Fibroblast of lung (primary cell): ENCODE data around the gene GET3. TPM values are rescaled to one million over a fixed set of nuclear protein-coding genes. Genes with fewer than 3 reads are reported as not detected.
A peak's percentile ranks its signal among the peaks of the same experiment; 100 is the strongest.

Source experiments
- DNase-seq, 2 donors: peaks; one replicate each; pipeline versions ENCODE4 v3.0.0 to v3.0.0-alpha.2; 2010; ENCODE audit warnings: low read depth in 2 of 2
- H2AFZ ChIP-seq: 2 replicates; pipeline ENCODE4 v1.5.1; 2012; ENCODE audit warnings: low read length, control low read depth, inconsistent platforms
- H3K27ac ChIP-seq: 2 replicates; pipeline ENCODE4 v1.5.1; 2011; ENCODE audit warnings: low read length, control low read depth; ENCODE audit not compliant: insufficient read depth
- H3K27me3 ChIP-seq: 2 replicates; pipeline ENCODE4 v1.5.1; 2011; ENCODE audit warnings: mild to moderate bottlenecking, low read length; ENCODE audit not compliant: control insufficient read depth, insufficient read depth
- H3K36me3 ChIP-seq: 2 replicates; pipeline ENCODE4 v1.5.1; 2011; ENCODE audit warnings: low read length; ENCODE audit not compliant: control insufficient read depth, insufficient read depth
- H3K4me1 ChIP-seq: 2 replicates; pipeline ENCODE4 v1.5.1; 2011; ENCODE audit warnings: low read length; ENCODE audit not compliant: control insufficient read depth, insufficient read depth; ENCODE audit errors: extremely low read depth
- H3K4me2 ChIP-seq: 2 replicates; pipeline ENCODE4 v1.5.1; 2011; ENCODE audit warnings: low read length, control low read depth; ENCODE audit not compliant: insufficient read depth; ENCODE audit errors: extremely low read depth
- H3K4me3 ChIP-seq, 4 experiments: fragments of 200-600 bp in 1 of 4; sonication (generic) in 1 of 4; replicated peaks in 1 of 4; 2 replicates each; pipeline ENCODE4 v1.5.1; 2011 to 2016; ENCODE audit warnings: low read length in 4 of 4, low read depth in 3 of 4, mild to moderate bottlenecking in 3 of 4, control low read depth in 2 of 4, inconsistent platforms in 1 of 4, mixed read lengths in 1 of 4; ENCODE audit not compliant: insufficient read depth in 1 of 4; ENCODE audit errors: control extremely low read depth in 1 of 4
- H3K79me2 ChIP-seq: 2 replicates; pipeline ENCODE4 v1.5.1; 2012; ENCODE audit warnings: mild to moderate bottlenecking, low read length, inconsistent platforms; ENCODE audit not compliant: control insufficient read depth, insufficient read depth
- H3K9ac ChIP-seq: 2 replicates; pipeline ENCODE4 v1.5.1; 2011; ENCODE audit warnings: mild to moderate bottlenecking, low read length, control low read depth; ENCODE audit not compliant: insufficient read depth
- H3K9me3 ChIP-seq: 2 replicates; pipeline ENCODE4 v1.5.1; 2012; ENCODE audit warnings: low read depth, low read length; ENCODE audit not compliant: control insufficient read depth, insufficient read depth
- H4K20me1 ChIP-seq: 2 replicates; pipeline ENCODE4 v1.5.1; 2011; ENCODE audit warnings: low read length; ENCODE audit not compliant: control insufficient read depth, insufficient read depth; ENCODE audit errors: extremely low read depth
- EZH2 ChIP-seq: IDR thresholded peaks from 2 replicates; pipeline ENCODE4 v1.5.1; 2012; ENCODE audit warnings: low read length, control low read depth, mild to moderate bottlenecking; ENCODE audit errors: missing control alignments
- polyA plus RNA-seq, 2 donors: library from polyadenylated mRNA; depleted of rRNA in 1 of 2; stranded (reverse) in 1 of 2; unstranded in 1 of 2; fragments of >200 nt; gene quantifications; 2 replicates each; pipeline ENCODE4 v1.2.1, GENCODE V29; 2011 to 2012; ENCODE audit warnings: missing spikeins in 1 of 2
- total RNA-seq: library from RNA; depleted of rRNA; stranded (reverse); fragments of >200 nt; gene quantifications from 2 replicates; pipeline ENCODE4 v1.2.1, GENCODE V29; 2014
- TF ChIP-seq, protein P1 (sequence below), 2 donors: IDR thresholded peaks in 1 of 2; conservative IDR thresholded peaks in 1 of 2; 1 replicate in 1 of 2; 2 replicates in 1 of 2; pipeline ENCODE4 v1.5.1; 2011 to 2012; ENCODE audit warnings: low read length in 2 of 2, control low read depth in 1 of 2, inconsistent platforms in 1 of 2, low read depth in 1 of 2, mild to moderate bottlenecking in 1 of 2

Gene GET3
- total and polyA plus RNA-seq, 2 donors (not counting 1 experiment from before 2014, with no cell fraction given), result 94.1 to 123 TPM

DNA sequence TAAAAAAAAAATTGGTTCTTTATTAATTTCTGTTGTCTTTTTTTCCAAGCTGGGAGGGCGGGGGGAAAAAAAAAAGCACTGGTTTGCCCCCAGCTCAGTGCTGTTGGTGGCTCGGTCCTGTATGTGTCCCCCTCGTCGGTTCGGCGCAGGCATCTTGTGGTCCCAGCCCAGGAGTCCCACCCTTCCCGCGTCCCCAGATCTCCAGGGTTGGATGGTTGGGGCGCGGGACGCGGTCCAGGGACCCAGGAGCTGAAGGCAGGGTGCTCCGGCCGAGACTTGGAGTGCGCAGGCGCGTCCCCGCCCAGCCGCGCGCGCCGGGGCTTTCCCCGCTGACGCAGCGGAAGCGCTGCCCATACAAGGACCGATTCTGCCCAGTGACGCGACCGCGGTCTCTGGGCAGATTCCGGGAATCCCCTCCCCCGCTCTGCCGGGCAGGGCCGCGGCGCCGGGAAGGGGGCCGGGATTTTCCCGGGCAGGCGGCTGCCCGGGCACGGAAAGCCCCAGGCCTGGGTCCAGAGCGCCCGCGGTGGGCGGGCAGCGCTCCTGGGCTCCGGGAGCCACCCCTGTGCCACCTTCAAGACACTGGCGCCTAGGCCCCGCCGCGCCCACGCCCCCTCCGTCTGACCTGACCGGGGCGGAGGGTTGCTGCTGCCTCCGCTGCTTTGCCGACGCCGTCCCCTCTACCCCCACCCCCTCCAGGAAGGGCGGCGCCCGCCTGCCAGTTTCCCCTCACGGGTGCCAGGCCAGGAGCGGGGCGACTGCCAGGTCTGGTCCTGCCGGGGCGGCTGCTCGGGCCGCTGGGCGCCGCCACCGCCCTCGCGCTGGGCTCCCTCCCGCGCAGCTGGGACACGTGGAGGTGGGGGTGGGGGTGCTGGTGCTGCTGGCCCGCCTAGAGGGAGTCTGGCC is 56.2 kb downstream of the GET3 start:
- no peak for TF ChIP-seq EZH2
- TF ChIP-seq, protein P1, sequence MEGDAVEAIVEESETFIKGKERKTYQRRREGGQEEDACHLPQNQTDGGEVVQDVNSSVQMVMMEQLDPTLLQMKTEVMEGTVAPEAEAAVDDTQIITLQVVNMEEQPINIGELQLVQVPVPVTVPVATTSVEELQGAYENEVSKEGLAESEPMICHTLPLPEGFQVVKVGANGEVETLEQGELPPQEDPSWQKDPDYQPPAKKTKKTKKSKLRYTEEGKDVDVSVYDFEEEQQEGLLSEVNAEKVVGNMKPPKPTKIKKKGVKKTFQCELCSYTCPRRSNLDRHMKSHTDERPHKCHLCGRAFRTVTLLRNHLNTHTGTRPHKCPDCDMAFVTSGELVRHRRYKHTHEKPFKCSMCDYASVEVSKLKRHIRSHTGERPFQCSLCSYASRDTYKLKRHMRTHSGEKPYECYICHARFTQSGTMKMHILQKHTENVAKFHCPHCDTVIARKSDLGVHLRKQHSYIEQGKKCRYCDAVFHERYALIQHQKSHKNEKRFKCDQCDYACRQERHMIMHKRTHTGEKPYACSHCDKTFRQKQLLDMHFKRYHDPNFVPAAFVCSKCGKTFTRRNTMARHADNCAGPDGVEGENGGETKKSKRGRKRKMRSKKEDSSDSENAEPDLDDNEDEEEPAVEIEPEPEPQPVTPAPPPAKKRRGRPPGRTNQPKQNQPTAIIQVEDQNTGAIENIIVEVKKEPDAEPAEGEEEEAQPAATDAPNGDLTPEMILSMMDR (conservative IDR thresholded peaks at IDR 0.05 in 1 of 2, IDR thresholded peaks at IDR 0.05 in 1 of 2; ENCODE audit: low read depth in 1 of 2, low read length in 2 of 2), result no peak
- H3K79me2 ChIP-seq, result peaks cover 20% of the 10 kb centered on the region
- DNase-seq, result peak; percentile 89 to 94
- no peaks in the 10 kb centered on the region for H3K27me3 ChIP-seq
- peaks cover 2% of the 10 kb centered on the region for H3K36me3 ChIP-seq
- H4K20me1 ChIP-seq, result no peaks in the 10 kb centered on the region
- no peak overlapping the region for H2AFZ ChIP-seq
- peak overlapping the region; percentile 99 for H3K9ac ChIP-seq
- no peaks in the 10 kb centered on the region for H3K9me3 ChIP-seq
- H3K27ac ChIP-seq, result peak overlapping the region; percentile 97
- H3K4me3 ChIP-seq, result peak overlapping the region; percentile 73 to 98 (median 94)
- H3K4me1 ChIP-seq, result peaks cover 23% of the 10 kb centered on the region
- H3K4me2 ChIP-seq, result peak overlapping the region; percentile 72

DNA sequence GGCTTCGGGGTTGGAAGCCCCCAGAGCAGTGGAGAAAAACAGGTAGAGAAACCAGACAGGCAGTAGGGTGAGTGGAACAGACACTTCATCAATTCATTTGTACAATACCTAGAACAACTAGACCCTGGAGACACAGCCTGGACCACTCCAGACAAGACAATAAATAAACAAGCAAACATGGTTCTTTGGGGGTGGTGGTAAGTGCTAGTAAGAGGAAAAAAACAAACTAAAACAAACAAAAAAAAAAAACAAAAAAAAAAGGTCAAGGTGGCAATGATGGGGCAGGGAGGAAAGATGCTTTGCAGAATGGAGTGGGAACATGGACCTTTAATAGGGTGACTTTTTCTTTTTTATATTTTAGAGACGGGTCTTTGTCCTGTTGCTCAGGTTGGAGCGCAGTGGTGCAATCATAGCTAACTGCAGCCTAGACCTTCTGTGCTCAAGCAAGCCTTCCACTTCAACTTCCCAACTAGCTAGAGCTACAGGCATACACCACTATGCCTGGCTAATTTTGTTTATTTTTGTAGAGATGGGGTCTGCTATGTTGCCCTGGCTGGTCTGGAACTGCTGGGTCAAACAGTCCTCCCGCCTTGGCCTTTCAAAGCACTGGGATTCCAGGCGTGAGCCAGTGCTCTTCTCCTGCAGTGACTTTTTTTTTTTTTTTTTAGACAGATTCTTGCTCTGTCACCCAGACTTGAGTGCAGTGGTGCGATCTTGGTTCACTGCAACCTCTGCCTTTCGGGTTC is 57.1 kb downstream of the GET3 start:
- Histone ChIP-seq H3K79me2 (peaks cover 20% of the 10 kb centered on the region), H3K4me2 (peak overlapping the region; percentile 54), H4K20me1 (no peaks in the 10 kb centered on the region), H3K9ac (peak overlapping the region; percentile 99), H2AFZ (no peak overlapping the region), H3K27ac (peak overlapping the region; percentile 97), H3K4me1 (peaks cover 16% of the 10 kb centered on the region), H3K9me3 (no peaks in the 10 kb centered on the region), H3K27me3 (no peaks in the 10 kb centered on the region), H3K36me3 (peaks cover 2% of the 10 kb centered on the region), H3K4me3 (peak overlapping the region in 3 of 4 experiments; percentile 27 to 96 (median 30))
- no peak for TF ChIP-seq EZH2
- TF ChIP-seq, protein P1 (conservative IDR thresholded peaks at IDR 0.05 in 1 of 2, IDR thresholded peaks at IDR 0.05 in 1 of 2; ENCODE audit: low read depth in 1 of 2, low read length in 2 of 2), result no peak
- peak in 1 of 2 donors; percentile 61 for DNase-seq

DNA sequence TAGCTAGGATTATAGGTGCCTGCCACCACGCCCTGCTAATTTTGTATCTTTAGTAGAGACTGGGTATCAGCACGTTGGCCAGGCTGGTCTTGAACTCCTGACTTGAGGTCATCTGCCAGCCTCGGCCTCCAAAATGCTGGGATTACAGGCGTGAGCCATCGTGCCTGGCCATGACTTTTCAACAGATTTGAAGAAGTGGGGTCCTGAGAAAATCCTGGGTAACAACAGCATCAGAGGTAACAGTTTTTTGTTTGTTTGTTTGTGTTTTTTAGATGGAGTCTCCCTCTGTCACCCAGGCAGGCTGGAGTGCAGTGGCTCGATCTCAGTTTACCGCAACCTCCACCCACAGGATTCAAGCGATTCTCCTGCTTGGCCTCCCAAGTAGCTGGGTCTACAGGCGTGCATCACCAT is 57.7 kb downstream of the GET3 start:
- Histone ChIP-seq H3K27me3 (no peaks in the 10 kb centered on the region), H2AFZ (no peak overlapping the region), H3K79me2 (peaks cover 20% of the 10 kb centered on the region), H3K4me3 (peak overlapping the region in 1 of 4 experiments; percentile 96), H3K27ac (no peak overlapping the region), H4K20me1 (no peaks in the 10 kb centered on the region), H3K4me2 (no peak overlapping the region), H3K4me1 (peaks cover 15% of the 10 kb centered on the region), H3K9me3 (no peaks in the 10 kb centered on the region), H3K9ac (no peak overlapping the region), H3K36me3 (peaks cover 2% of the 10 kb centered on the region)
- TF ChIP-seq, protein P1 (conservative IDR thresholded peaks at IDR 0.05 in 1 of 2, IDR thresholded peaks at IDR 0.05 in 1 of 2; ENCODE audit: low read depth in 1 of 2, low read length in 2 of 2), result no peak
- no peak for TF ChIP-seq EZH2
- DNase-seq, result no peak
